Smooth muscle cell (in vitro differentiated cells): ENCODE data around the gene ARHGAP26. TPM values are rescaled to one million over a fixed set of nuclear protein-coding genes. Genes with fewer than 3 reads are reported as not detected.

Experiments used
- DNase-seq: peaks from one replicate; lab custom pipeline; 2025; ENCODE audit not compliant: unreplicated experiment; lab: John Stamatoyannopoulos, UW
- H2AFZ ChIP-seq: fragments of 200-600 bp; sonication (generic); 2 replicates; pipeline ENCODE4 v1.6.0; 2016; ENCODE audit warnings: antibody characterized with exemption, low read depth, mild to moderate bottlenecking
- H3F3A ChIP-seq: fragments of 200-600 bp; sonication (generic); 2 replicates; pipeline ENCODE4 v1.6.0; 2017; ENCODE audit warnings: antibody characterized with exemption, low read depth
- H3K27ac ChIP-seq: fragments of 200-600 bp; sonication (generic); 2 replicates; pipeline ENCODE4 v1.5.1; 2016; ENCODE audit warnings: low read depth, mild to moderate bottlenecking
- H3K27me3 ChIP-seq: fragments of 200-600 bp; sonication (generic); 2 replicates; pipeline ENCODE4 v1.6.1; 2016; ENCODE audit warnings: low read depth, mild to moderate bottlenecking
- H3K36me3 ChIP-seq: fragments of 200-600 bp; sonication (generic); 2 replicates; pipeline ENCODE4 v1.5.1; 2016; ENCODE audit warnings: low read depth
- H3K4me1 ChIP-seq: fragments of 200-600 bp; sonication (generic); 2 replicates; pipeline ENCODE4 v1.5.1; 2016; ENCODE audit warnings: low read depth
- H3K4me2 ChIP-seq: fragments of 200-600 bp; sonication (generic); 2 replicates; pipeline ENCODE4 v1.6.0; 2016; ENCODE audit warnings: mild to moderate bottlenecking
- H3K4me3 ChIP-seq: fragments of 200-600 bp; sonication (generic); 2 replicates; pipeline ENCODE4 v1.5.1; 2016; ENCODE audit warnings: mild to moderate bottlenecking
- H3K79me2 ChIP-seq: fragments of 200-600 bp; sonication (generic); 2 replicates; pipeline ENCODE4 v1.6.0; 2016; ENCODE audit warnings: low read depth, mild to moderate bottlenecking
- H3K9ac ChIP-seq: fragments of 200-600 bp; sonication (generic); 2 replicates; pipeline ENCODE4 v1.6.0; 2016; ENCODE audit warnings: low read depth
- H3K9me3 ChIP-seq: fragments of 200-600 bp; sonication (generic); replicated peaks from 2 replicates; pipeline ENCODE4 v1.5.1; 2016; ENCODE audit warnings: low read depth
- H4K20me1 ChIP-seq: fragments of 200-600 bp; sonication (generic); 2 replicates; pipeline ENCODE4 v1.6.0; 2016; ENCODE audit warnings: low read depth
- CTCF ChIP-seq: fragments of 200-600 bp; sonication (generic); IDR thresholded peaks from 2 replicates; pipeline ENCODE4 v1.5.1; 2017; ENCODE audit warnings: borderline replicate concordance, mild to moderate bottlenecking, antibody characterized with exemption; ENCODE audit not compliant: insufficient read depth, poor library complexity, severe bottlenecking
- WGBS: methylation state at CpG from one replicate; pipeline ENCODE4 v1.1.7; 2016; ENCODE audit warnings: low lambda C conversion rate; 5-methylcytosine and 5-hydroxymethylcytosine counted together
- polyA plus RNA-seq: library from polyadenylated mRNA; unstranded; fragments of >200 nt; fragmentation: Nextera tagmentation; extraction: Ambion mirVana; gene quantifications from 2 replicates; pipeline ENCODE4 v1.2.1, GENCODE V29; 2016
- total RNA-seq: library from RNA; depleted of rRNA; stranded (reverse); fragments of >200 nt; gene quantifications from 2 replicates; pipeline ENCODE4 v1.2.3, GENCODE V29; 2014

Gene ARHGAP26
- total and polyA plus RNA-seq, 2 experiments from 2014 or later = 2.2 to 5.1 TPM

- H3K9me3 ChIP-seq = no peaks in the 10 kb centered on the region
- H3K4me3 ChIP-seq = no peak overlapping the region
- peaks cover 2% of the 10 kb centered on the region for H3K36me3 ChIP-seq
- H3K9ac ChIP-seq = peak overlapping the region; percentile 39
- 52% methylated on average over 3 of the region's 3 CpGs for WGBS
- H3K4me2 ChIP-seq = peak overlapping the region; percentile 48
- peaks cover 6% of the 10 kb centered on the region for H3F3A ChIP-seq
- no peaks in the 10 kb centered on the region for H3K79me2 ChIP-seq
- H3K27me3 ChIP-seq = no peaks in the 10 kb centered on the region
- H2AFZ ChIP-seq = peak overlapping the region; percentile 81
- H3K27ac ChIP-seq = peak overlapping the region; percentile 67
- no peaks in the 10 kb centered on the region for H4K20me1 ChIP-seq
- H3K4me1 ChIP-seq = peaks cover 13% of the 10 kb centered on the region
- DNase-seq = no peak
- TF ChIP-seq CTCF = no peak
These were observed 303.6 kb downstream of the ARHGAP26 start for GRCh38 chr5:143073766-143074165.

GRCh38 chr5:143074414-143074996 is 304.3 kb downstream of the ARHGAP26 start:
- H3K4me1 ChIP-seq = peaks cover 10% of the 10 kb centered on the region
- H3K27me3 ChIP-seq = no peaks in the 10 kb centered on the region
- peaks cover 2% of the 10 kb centered on the region for H3K36me3 ChIP-seq
- 65% methylated on average over 1 of the region's 1 CpG for WGBS
- no peak overlapping the region for H3K4me3 ChIP-seq
- no peak for TF ChIP-seq CTCF
- H2AFZ ChIP-seq = no peak overlapping the region
- no peak overlapping the region for H3K9ac ChIP-seq
- DNase-seq = no peak
- H3K79me2 ChIP-seq = no peaks in the 10 kb centered on the region
- H3F3A ChIP-seq = peaks cover 8% of the 10 kb centered on the region
- peak overlapping the region; percentile 7 for H3K4me2 ChIP-seq
- no peaks in the 10 kb centered on the region for H4K20me1 ChIP-seq
- peak overlapping the region; percentile 67 for H3K27ac ChIP-seq
- H3K9me3 ChIP-seq = no peaks in the 10 kb centered on the region

GRCh38 chr5:143076377-143076776 is 306.2 kb downstream of the ARHGAP26 start:
- Histone ChIP-seq H3K9ac (no peak overlapping the region), H3F3A (peaks cover 8% of the 10 kb centered on the region), H3K27ac (no peak overlapping the region), H2AFZ (no peak overlapping the region), H3K36me3 (peaks cover 2% of the 10 kb centered on the region), H3K4me2 (no peak overlapping the region), H3K27me3 (no peaks in the 10 kb centered on the region), H3K79me2 (no peaks in the 10 kb centered on the region), H3K4me3 (no peak overlapping the region), H4K20me1 (no peaks in the 10 kb centered on the region), H3K9me3 (no peaks in the 10 kb centered on the region), H3K4me1 (peaks cover 10% of the 10 kb centered on the region)
- no peak for TF ChIP-seq CTCF
- 88% methylated on average over 1 of the region's 1 CpG for WGBS
- DNase-seq = no peak
